Fibroblast of skin of scalp (primary cell): ENCODE measurements around the gene FANCC.

Experiments
- DNase-seq: peaks from one replicate; pipeline ENCODE4 v3.0.0-alpha.2; 2013

Gene FANCC

GRCh38 chr9:95142728-95143127 is 174.8 kb downstream of the FANCC start:
- DNase-seq = no peak

- DNase-seq = no peak
Measured at GRCh38 chr9:95142315-95142714, 175.2 kb downstream of the FANCC start.

DNA sequence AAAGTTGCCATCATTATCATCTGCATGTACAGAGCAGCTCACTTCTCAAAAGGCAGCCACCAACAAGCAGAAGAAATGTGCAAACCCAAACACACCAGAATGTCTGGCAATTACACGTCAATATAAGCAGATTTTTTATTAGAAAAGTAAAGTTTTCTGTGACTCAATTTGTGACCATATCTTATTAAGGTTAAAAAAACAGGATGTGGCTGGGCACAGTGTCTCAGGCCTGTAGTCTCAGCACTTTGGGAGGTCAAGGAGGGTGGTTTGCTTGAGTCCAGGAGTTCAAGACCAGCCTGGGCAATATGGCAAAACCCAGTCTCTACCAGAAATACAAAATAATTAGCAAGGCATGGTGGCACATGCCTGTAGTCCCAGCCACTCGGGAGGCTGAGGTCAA is 176.7 kb downstream of the FANCC start:
- DNase-seq = no peak

- DNase-seq = no peak
Measured at GRCh38 chr9:95139126-95139525, 178.4 kb downstream of the FANCC start.

GRCh38 chr9:95138474-95138873 is 179.0 kb downstream of the FANCC start:
- DNase-seq = no peak

DNA sequence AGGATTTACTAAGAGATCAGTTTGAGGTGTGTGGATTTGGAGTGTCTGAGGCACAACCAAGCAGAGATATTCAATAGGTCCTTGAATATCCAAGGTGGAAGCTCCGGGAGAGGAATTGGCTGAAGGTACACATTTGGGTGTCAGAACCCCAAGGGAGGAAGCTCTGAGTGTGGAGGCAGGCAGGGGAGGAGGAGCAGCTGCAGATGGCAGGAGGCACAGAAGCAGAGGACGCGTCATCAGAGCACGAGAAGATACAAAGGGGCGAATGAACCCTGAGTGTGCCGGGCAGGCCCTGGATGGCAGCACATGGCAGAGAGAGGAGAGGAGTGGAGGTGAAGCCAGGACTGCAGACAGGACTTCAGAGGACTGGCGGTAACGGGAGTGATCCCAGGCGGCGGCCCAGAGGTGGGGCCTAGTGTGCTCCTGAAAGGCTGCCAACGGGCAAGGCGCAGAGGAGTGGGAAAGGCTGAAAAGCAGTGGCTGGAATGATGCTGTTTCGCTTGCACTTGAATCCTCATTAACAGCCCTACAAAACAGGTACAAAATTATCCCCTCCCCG is 179.8 kb downstream of the FANCC start:
- no peak for DNase-seq

GRCh38 chr9:95135756-95136155 is 181.8 kb downstream of the FANCC start:
- no peak for DNase-seq

DNA sequence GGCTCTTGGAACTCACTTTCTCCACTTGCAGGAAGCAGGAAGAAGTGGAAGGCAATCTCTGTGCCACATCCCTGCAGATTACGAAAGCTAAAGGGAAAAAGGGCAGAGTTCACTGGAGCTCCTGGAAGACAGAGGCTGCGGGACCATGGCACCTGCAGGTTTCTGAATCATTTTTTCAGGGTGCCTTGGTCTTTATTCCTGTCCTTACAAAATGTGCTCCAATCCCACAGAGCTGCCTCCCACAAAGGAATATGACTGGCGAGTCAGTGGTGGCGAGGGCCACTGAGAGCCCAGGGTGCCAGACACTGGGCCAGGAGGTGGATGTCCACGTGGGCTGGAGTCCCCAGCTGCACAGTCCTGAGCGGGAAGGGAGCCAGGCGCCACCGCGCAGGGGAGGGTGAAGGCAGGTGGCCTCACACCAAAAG is 183.0 kb downstream of the FANCC start:
- no peak for DNase-seq

DNA sequence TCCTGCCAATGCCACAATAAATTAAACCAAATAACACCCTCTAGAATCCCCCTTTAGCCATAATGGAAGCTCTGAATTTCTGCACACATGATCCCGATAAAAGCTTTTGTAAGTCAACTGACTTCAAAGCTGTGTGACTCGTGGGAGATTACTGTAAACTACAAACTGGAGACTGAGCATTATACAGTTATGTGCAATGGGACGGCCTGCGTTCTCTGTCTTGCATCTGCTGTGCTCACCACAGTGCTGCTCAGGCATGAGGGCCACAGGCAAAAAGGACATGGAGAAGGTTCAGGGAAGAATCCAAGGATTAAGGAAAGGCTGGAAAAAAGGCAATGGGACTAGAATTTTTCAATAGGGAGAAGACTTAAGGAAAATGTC is 184.2 kb downstream of the FANCC start:
- DNase-seq = no peak

DNA sequence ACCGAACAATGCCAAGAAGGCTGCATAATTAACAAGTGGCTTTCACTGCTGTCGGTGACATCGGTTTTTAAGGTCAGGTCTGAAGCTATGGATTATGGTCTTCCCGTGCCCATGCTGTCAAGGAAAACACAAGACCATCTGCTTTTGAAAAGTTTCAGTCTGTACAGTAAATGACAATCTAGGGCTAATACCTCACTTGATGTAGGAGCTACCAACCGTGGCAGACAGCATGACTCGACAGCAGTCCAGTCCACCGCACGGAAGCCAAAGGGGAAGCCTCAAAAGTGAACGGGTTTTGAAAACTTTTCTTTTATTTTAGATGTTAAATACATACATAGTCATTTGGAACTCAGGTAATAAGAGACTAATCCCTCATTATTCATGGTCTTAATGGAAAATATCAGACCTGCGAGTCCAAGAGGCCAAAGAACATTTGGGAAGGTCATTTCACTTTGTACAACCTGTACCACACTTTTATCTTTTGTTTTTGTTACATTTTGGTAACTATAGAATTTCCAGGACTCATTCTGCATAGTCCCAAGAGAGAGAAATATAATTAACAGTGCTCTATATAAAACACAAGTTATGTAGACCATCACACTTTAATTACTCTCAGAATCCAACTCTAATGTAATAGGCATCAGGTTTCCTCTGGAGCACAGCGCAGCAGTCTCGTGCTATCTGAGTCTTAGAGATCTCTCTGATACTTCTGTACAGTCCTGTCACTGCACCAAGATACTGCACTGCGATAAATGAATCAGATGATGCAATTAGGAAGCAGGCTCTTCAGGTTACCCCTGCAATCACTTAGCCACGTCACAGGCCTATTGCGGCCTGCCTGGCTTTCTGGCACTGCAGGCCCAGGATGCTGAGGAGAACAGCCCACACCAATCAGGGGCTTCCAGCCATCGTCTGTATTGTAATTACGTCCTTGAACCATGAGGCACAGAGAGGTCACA is 184.9 kb downstream of the FANCC start:
- no peak for DNase-seq

GRCh38 chr9:95131023-95131943 is 186.2 kb downstream of the FANCC start:
- DNase-seq = peak; percentile 71

GRCh38 chr9:95130484-95130883 is 187.0 kb downstream of the FANCC start:
- DNase-seq = no peak

DNA sequence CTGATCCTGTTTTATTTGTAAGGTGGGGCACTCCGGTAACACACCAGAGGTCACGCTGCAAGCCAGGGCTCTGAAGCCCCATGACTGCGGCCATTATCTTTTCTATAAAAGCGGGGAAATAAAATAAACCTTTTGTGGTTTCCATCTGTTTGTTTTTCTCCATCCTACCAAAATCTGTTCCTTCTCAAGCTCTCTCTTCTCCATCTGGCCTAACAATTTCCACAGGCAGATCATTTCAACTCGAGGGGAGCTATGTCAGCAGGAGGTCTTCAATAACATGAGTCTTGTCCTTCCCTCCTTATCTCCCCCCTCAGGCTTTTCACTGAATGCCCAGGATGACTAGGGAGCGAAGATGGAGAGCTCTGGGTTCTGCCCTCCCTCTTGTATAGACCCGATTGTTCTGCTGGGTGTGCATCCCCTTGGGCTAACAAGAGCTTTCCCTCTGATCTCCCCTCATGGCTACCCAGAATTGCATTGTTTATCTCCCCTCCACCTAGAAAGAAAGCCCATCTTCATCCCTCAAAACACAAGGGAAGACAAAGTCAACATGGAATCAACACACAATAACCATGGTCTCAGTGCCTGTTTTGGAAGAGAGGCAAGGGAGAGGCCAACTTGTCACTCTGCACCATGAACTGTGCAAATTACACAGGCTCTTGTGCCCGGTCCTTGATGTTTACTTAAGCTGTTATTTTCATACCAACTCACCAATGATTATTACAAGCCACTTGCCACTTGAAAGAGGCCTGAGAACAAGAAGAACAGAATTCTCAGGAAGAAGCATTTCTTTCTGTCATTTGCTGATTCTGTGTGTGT is 187.8 kb downstream of the FANCC start:
- DNase-seq = no peak

DNA sequence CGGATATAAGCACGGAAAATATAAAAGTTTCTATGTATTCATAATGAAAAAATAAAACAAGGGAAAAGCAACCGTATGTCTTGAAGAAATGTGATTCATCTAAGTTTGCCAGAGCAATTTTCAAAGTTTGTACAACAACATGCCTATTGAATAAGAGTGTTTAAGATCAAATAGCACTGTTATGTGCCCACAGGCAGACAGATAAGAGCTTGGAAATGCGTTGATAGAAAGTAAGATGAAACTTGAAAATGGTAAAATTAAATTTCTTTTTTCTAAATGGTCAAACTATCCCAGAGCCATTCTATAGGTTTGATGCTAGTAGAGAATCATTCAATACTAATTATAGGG is 189.4 kb downstream of the FANCC start:
- DNase-seq = no peak

DNA sequence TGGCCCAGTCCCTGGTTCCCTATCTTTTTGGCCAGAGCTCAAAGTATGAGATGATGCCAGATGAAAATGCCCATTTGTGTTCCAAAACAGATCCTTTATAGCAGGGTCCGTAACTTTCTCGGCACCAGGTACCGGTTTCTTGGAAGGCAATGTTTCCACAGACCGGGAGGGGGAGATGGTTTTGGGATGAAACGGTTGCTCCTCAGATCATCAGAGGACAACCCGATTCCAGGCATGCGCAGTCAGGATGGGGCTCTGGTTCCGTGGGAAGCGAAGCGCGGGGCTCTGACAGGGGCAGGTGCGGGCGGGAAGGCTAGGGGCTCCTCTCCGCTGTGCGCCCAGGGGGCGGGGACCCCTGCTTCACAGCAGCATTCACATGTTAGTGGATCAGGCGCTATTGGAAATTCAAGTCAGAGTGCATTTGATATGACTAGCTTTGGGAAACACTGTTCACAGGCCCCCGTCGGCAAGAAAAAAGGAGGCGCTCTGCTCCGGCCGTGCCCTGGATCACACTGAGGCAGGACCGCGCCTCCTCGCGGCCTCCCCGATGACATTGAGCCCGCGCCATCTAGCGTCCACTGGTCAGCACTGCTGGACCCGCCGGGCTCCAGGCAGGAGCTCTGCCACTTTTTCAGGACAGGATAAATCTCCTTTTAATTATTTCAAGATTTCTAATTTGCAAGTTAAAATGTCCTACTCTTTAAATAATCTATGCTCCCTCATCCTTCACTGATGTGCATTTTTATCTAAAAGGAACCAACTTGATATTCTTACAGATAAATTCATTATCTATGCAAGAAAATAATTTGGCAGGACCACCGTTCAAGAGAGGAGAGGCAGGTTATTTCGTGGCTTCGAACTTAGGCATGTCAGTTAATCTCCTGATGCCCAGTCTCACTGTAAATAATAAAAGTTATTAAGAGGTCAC is 190.0 kb downstream of the FANCC start:
- peak; percentile 79 for DNase-seq

DNA sequence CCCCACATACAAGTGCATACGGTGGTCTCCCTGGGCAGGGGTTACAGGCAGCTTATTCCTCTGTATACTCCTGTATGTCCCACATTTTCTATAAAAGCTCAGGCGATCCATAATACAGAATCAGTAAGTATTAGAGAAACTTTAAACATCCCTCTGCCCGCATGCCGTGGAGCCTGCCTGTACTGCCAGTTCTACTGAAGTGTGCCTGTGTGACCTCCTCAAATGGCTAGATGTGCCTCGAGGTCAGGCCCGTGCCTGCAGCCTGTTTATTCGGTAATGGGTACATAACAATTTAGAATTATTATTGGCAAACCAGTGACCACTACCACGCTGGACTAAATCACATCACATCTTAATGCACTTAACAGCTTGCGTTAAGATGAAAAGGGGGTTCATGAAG is 190.8 kb downstream of the FANCC start:
- no peak for DNase-seq

- no peak for DNase-seq
Measured at GRCh38 chr9:95125652-95126051, 191.9 kb downstream of the FANCC start.

- DNase-seq = no peak
Measured at GRCh38 chr9:95124582-95125367, 192.7 kb downstream of the FANCC start.

DNA sequence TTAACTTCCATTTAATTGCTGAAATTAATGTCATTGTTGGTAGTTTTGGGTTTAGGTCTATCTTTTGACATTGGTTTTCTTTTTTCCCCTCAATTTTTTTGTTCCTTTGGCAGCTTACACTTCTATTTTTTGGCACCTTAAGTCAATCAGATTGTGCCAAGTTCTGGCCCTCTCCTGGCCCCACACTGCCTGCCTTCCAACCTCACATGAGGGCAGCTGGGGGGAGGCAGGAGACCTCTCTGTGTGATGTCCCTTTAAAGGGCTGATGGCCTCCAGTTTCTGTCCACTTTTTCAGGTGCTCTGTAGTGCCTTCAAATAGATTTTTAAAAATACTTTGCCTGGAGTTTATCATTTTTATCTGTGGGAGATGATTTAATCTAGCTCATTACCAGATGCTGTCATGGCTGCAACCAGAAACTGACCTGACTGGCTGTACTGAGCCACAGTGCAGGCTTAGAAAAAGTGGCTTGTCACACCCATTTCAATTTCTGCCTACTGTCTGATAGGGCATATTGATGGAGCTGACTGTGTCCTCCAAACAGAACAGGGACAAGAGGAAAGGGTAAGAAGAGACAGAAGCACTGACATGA is 196.6 kb downstream of the FANCC start:
- DNase-seq = no peak

DNA sequence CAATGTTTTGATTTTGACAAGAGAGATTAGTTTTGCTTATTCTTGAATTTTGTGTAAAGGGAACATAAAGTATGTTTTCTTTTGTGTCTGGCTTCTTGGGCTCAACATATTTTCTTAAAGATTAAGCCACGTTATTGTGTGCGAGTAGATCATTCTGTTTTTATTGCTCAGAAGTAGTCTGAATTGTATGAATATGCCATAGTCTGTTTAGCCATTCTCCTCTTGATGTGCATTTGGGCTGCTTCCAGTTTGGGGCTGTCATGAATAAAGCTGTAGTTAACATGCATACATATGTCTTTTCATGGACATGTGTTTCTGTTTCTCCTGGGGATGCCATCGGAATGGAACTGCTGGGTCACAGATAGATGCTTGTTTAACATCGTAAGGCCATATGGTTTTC is 198.9 kb downstream of the FANCC start:
- DNase-seq = peak; percentile 64
